Prostate gland (tissue), 2 donors: Measurements from ENCODE around the gene PSD2. TPM values are rescaled to one million over a fixed set of nuclear protein-coding genes. Genes with fewer than 3 reads are reported as not detected.
A peak's percentile ranks its signal among the peaks of the same experiment; 100 is the strongest.

ENCODE experiments used
- DNase-seq: peaks from one replicate; pipeline ENCODE4 v3.0.0-alpha.2; 2019; ENCODE audit warnings: low spot score
- H3K27ac ChIP-seq, 2 donors: fragments of 200-600 bp; sonication (generic); 2 replicates each; pipeline ENCODE4 v1.5.1; 2017 to 2019
- H3K27me3 ChIP-seq: fragments of 200-600 bp; sonication (generic); replicated peaks from 2 replicates; pipeline ENCODE4 v1.5.1; 2019; ENCODE audit not compliant: insufficient read depth
- H3K36me3 ChIP-seq, 2 donors: fragments of 200-600 bp; sonication (generic); 1 replicate in 1 of 2; 2 replicates in 1 of 2; pipeline versions ENCODE4 v1.5.1 to v1.8.1; 2017 to 2019
- H3K4me1 ChIP-seq: fragments of 200-600 bp; sonication (generic); replicated peaks from 2 replicates; pipeline ENCODE4 v1.5.1; 2019
- H3K4me3 ChIP-seq, 2 donors: fragments of 200-600 bp; sonication (generic); 2 replicates each; pipeline ENCODE4 v1.5.1; 2017 to 2019
- H3K9me3 ChIP-seq: fragments of 200-600 bp; sonication (generic); 2 replicates; pipeline ENCODE4 v1.5.1; 2017
- CTCF ChIP-seq, 4 experiments: fragments of 200-600 bp in 2 of 4; fragments of 450-650 bp in 2 of 4; sonication (generic) in 2 of 4; IDR thresholded peaks; 1 replicate in 3 of 4; 2 replicates in 1 of 4; pipeline ENCODE4 v1.5.1; 2016 to 2019; ENCODE audit warnings: antibody characterized with exemption in 4 of 4, mild to moderate bottlenecking in 2 of 4, moderate library complexity in 2 of 4
- POLR2A ChIP-seq: fragments of 450-650 bp; IDR thresholded peaks from one replicate; pipeline ENCODE4 v1.6.1; 2016; ENCODE audit warnings: antibody characterized with exemption, mild to moderate bottlenecking
- POLR2AphosphoS5 ChIP-seq: sonication (generic); formaldehyde crosslinking; IDR thresholded peaks from one replicate; pipeline ENCODE4 v1.6.1; 2017; ENCODE audit warnings: antibody characterized with exemption
- WGBS: methylation state at CpG from one replicate; pipeline ENCODE4 v1.1.5; 2018; 5-methylcytosine and 5-hydroxymethylcytosine counted together
- intact Hi-C: fragments of 100-400 bp; cut with DNase I; formaldehyde crosslinking; loops from one replicate; pipeline ENCODE4 v1.14.2; 2022
- total RNA-seq, 2 donors: library from RNA; depleted of rRNA; stranded (reverse); fragments of >200 nt; gene quantifications; one replicate each; pipeline ENCODE4 v1.1.0, GENCODE V29; 2016

PSD2 gene
- total RNA-seq, 2 donors from 2014 or later, result 0.46 to 0.74 TPM

- intact Hi-C loops, result loop anchor here (5.0 kb wide), 1 partner anchor 105 kb away; no protein-coding TSS in a partner anchor
- no peak for TF ChIP-seq POLR2AphosphoS5
- no peak for TF ChIP-seq POLR2A
- TF ChIP-seq CTCF (IDR thresholded peaks at IDR 0.05), result no peak
Measured at GRCh38 chr5:139861889-139862207, 66.2 kb downstream of the PSD2 start.

DNA sequence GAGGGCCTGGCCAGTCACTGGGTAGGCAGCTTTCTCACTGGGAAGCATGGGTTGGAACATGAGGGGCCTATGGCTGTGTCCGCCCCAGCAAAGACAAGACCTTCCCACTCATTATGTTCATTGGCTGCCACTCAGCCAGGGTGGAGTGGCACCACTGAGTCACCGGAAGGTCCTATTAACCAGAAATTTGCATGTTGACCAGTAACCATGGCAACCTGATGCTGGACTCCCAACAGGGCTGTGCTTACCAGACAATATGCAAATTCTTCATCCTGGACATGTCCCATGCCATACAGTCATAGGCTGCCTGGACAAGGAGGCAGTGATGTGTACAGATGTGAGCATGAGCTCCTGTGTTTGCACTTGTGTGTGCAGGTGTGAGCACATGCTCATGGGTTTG lies 66.7 kb downstream of the PSD2 start:
- WGBS, result 90% methylated on average over 2 of the region's 2 CpGs
- intact Hi-C loops, result loop anchor here (5.0 kb wide), 1 partner anchor 105 kb away; no protein-coding TSS in a partner anchor

More at GRCh38 chr5:139861889-139862207, 66.2 kb downstream of the PSD2 start:
- 91% methylated on average over 4 of the region's 4 CpGs for WGBS
- H3K9me3 ChIP-seq, result no peaks in the 10 kb centered on the region
- no peaks in the 10 kb centered on the region for H3K36me3 ChIP-seq
- DNase-seq, result no peak
- no peak overlapping the region for H3K4me3 ChIP-seq
- peaks cover 4% of the 10 kb centered on the region for H3K4me1 ChIP-seq
- H3K27ac ChIP-seq, result no peak overlapping the region
- no peaks in the 10 kb centered on the region for H3K27me3 ChIP-seq

GRCh38 chr5:139862803-139863202 lies 67.2 kb downstream of the PSD2 start:
- H3K36me3 ChIP-seq, result no peaks in the 10 kb centered on the region
- intact Hi-C loops, result loop anchor here (5.0 kb wide), 1 partner anchor 104 kb away; no protein-coding TSS in a partner anchor
- H3K27ac ChIP-seq, result peak overlapping the region; percentile 31 to 62
- no peak for TF ChIP-seq CTCF (IDR thresholded peaks at IDR 0.05)
- no peak for TF ChIP-seq POLR2A
- TF ChIP-seq POLR2AphosphoS5, result no peak
- no peak for DNase-seq
- peaks cover 4% of the 10 kb centered on the region for H3K4me1 ChIP-seq
- no peaks in the 10 kb centered on the region for H3K9me3 ChIP-seq
- no peak overlapping the region for H3K4me3 ChIP-seq
- WGBS, result 52% methylated on average over 2 of the region's 2 CpGs
- no peaks in the 10 kb centered on the region for H3K27me3 ChIP-seq

More for the DNA sequence above, 66.7 kb downstream of the PSD2 start:
- no peak for DNase-seq
- Histone ChIP-seq H3K36me3 (no peaks in the 10 kb centered on the region), H3K4me1 (peaks cover 4% of the 10 kb centered on the region), H3K9me3 (no peaks in the 10 kb centered on the region), H3K4me3 (no peak overlapping the region), H3K27ac (no peak overlapping the region), H3K27me3 (no peaks in the 10 kb centered on the region)
- TF ChIP-seq CTCF (IDR thresholded peaks at IDR 0.05), result no peak
- no peak for TF ChIP-seq POLR2AphosphoS5
- no peak for TF ChIP-seq POLR2A

- WGBS, result 33% methylated on average over 9 of the region's 9 CpGs
Measured at GRCh38 chr5:139863361-139863760, 67.8 kb downstream of the PSD2 start.

More at GRCh38 chr5:139863361-139863760, 67.8 kb downstream of the PSD2 start:
- no peak overlapping the region for H3K4me3 ChIP-seq
- peak overlapping the region; percentile 31 to 62 for H3K27ac ChIP-seq
- intact Hi-C loops, result loop anchor here (5.0 kb wide), 1 partner anchor 104 kb away; no protein-coding TSS in a partner anchor
- no peaks in the 10 kb centered on the region for H3K27me3 ChIP-seq
- peak; percentile 32 for TF ChIP-seq POLR2AphosphoS5
- no peak for TF ChIP-seq CTCF (IDR thresholded peaks at IDR 0.05)
- no peak for TF ChIP-seq POLR2A
- DNase-seq, result peak; percentile 82
- no peaks in the 10 kb centered on the region for H3K9me3 ChIP-seq
- no peaks in the 10 kb centered on the region for H3K36me3 ChIP-seq
- peaks cover 4% of the 10 kb centered on the region for H3K4me1 ChIP-seq
